B cell (primary cell): ENCODE results near the gene NELL2.

Experiments used
- CTCF ChIP-seq: fragments of 200-600 bp; IDR thresholded peaks from one replicate; pipeline ENCODE4 v1.8.0; 2022; ENCODE audit warnings: antibody characterized with exemption, mild to moderate bottlenecking
- EZH2 ChIP-seq: IDR thresholded peaks from 2 replicates; pipeline ENCODE4 v1.6.1; 2012; ENCODE audit warnings: borderline replicate concordance, low read depth, mild to moderate bottlenecking, moderate library complexity, low read length; ENCODE audit not compliant: insufficient read depth, poor library complexity, severe bottlenecking

- TF ChIP-seq EZH2 (no peak), CTCF (no peak)
Observed at GRCh38 chr12:44874981-44875416, 1.1 kb downstream of the NELL2 start.
